GM12878 (cell line): ENCODE results near the gene GAK. TPM values are rescaled to one million over a fixed set of nuclear protein-coding genes. Genes with fewer than 3 reads are reported as not detected.
A peak's percentile ranks its signal among the peaks of the same experiment; 100 is the strongest.

ENCODE experiments used
- ATAC-seq: fragments of 200-7000 bp; cut with Tn5 transposase; 3 replicates; pipeline ENCODE4 v1.9.1; 2020; ENCODE audit warnings: mild to moderate bottlenecking, moderate library complexity
- BruUV-seq: library from RNA; stranded (reverse); fragments of 400-500 nt; replicated peaks from 2 replicates; lab custom pipeline; 2021; lab: Mats Ljungman, UMichigan
- CTCF ChIA-PET: fragments of 300-600 bp; sonication (Branson Sonifier 250); formaldehyde crosslinking; extraction: SDS; loops from one replicate; lab custom pipeline; 2021; ENCODE audit warnings: inconsistent platforms; lab: Yijun Ruan, JAX
- POLR2A ChIA-PET: fragments of 350-600 bp; formaldehyde crosslinking; extraction: SDS; loops from one replicate; lab custom pipeline; 2021; ENCODE audit warnings: inconsistent platforms; lab: Charles Lee
- RAD21 ChIA-PET: fragments of 300-600 bp; sonication (Branson Sonifier 250); formaldehyde crosslinking; loops from one replicate; lab custom pipeline; 2023; ENCODE audit warnings: antibody characterized with exemption; ENCODE audit not compliant: unreplicated experiment; lab: Charles Lee
- SMC1A ChIA-PET: fragments of 300-600 bp; sonication (Branson Sonifier 250); formaldehyde crosslinking; loops from one replicate; lab custom pipeline; 2023; ENCODE audit not compliant: unreplicated experiment, uncharacterized antibody; lab: Charles Lee
- DNase-seq: peaks from one replicate; pipeline ENCODE4 v3.0.0-alpha.2; 2011; ENCODE audit warnings: low read depth, low spot score
- FAIRE-seq: peaks from 3 replicates; lab custom pipeline; 2011; peaks lifted over from hg19 to GRCh38; lab: Jason Lieb, UNC
- H2AFZ ChIP-seq: 2 replicates; pipeline ENCODE4 v1.6.0; 2011; ENCODE audit warnings: low read depth, low read length, control low read depth; ENCODE audit not compliant: control insufficient read depth
- H3K27ac ChIP-seq: 2 replicates; pipeline ENCODE4 v1.5.1; 2011; ENCODE audit warnings: control low read depth; ENCODE audit not compliant: control insufficient read depth, insufficient read depth
- H3K27me3 ChIP-seq, 2 experiments: replicated peaks in 1 of 2; 2 replicates each; pipeline versions ENCODE4 v1.6.0 to v1.6.1; 2011; ENCODE audit warnings: low read length in 1 of 2; ENCODE audit not compliant: control insufficient read depth in 2 of 2, insufficient read depth in 2 of 2
- H3K36me3 ChIP-seq, 2 experiments: 2 replicates each; pipeline ENCODE4 v1.5.1; 2011; ENCODE audit warnings: low read length in 1 of 2; ENCODE audit not compliant: control insufficient read depth in 2 of 2, insufficient read depth in 2 of 2
- H3K4me1 ChIP-seq: 2 replicates; pipeline ENCODE4 v1.6.1; 2011; ENCODE audit warnings: mild to moderate bottlenecking, low read length, moderate library complexity, mixed read lengths; ENCODE audit not compliant: control insufficient read depth, insufficient read depth
- H3K4me2 ChIP-seq: 2 replicates; pipeline ENCODE4 v1.6.0; 2011; ENCODE audit warnings: control low read depth; ENCODE audit not compliant: control insufficient read depth, insufficient read depth
- H3K4me3 ChIP-seq: fragments of 200-600 bp; sonication (generic); 2 replicates; pipeline ENCODE4 v1.5.1; 2016
- H3K79me2 ChIP-seq: 2 replicates; pipeline ENCODE4 v1.6.0; 2011; ENCODE audit warnings: low read length; ENCODE audit not compliant: control insufficient read depth, insufficient read depth
- H3K9ac ChIP-seq: 2 replicates; pipeline ENCODE4 v1.8.0; 2011; ENCODE audit warnings: low read length, control low read depth, mixed read lengths; ENCODE audit not compliant: control insufficient read depth, insufficient read depth
- H3K9me3 ChIP-seq: replicated peaks from 3 replicates; pipeline ENCODE4 v1.5.1; 2011; ENCODE audit warnings: mild to moderate bottlenecking, low read length; ENCODE audit not compliant: control insufficient read depth, insufficient read depth
- H4K20me1 ChIP-seq: 2 replicates; pipeline ENCODE4 v1.6.0; 2011; ENCODE audit not compliant: control insufficient read depth, insufficient read depth
- BCL11A ChIP-seq: IDR thresholded peaks from 2 replicates; pipeline ENCODE4 v1.6.1; 2011; ENCODE audit warnings: low read depth, low read length
- FOXM1 ChIP-seq: IDR thresholded peaks from 2 replicates; pipeline ENCODE4 v1.6.1; 2012; ENCODE audit warnings: low read depth, mild to moderate bottlenecking, inconsistent platforms, low read length, moderate library complexity
- HDGF ChIP-seq: fragments of 450-650 bp; IDR thresholded peaks from 2 replicates; pipeline ENCODE4 v1.6.1; 2016; ENCODE audit warnings: antibody characterized with exemption
- IKZF1 ChIP-seq: fragments of 450-650 bp; conservative IDR thresholded peaks from 2 replicates; pipeline ENCODE4 v1.6.1; 2017; ENCODE audit warnings: antibody characterized with exemption, mild to moderate bottlenecking
- MTA2 ChIP-seq: fragments of 450-650 bp; IDR thresholded peaks from 2 replicates; pipeline ENCODE4 v1.6.1; 2016; ENCODE audit warnings: low read depth, mild to moderate bottlenecking, moderate library complexity
- MYB ChIP-seq: fragments of 150-350 bp; IDR thresholded peaks from 2 replicates; pipeline ENCODE4 v1.6.1; 2014; ENCODE audit warnings: mild to moderate bottlenecking, low read depth, low read length, borderline replicate concordance
- NFXL1 ChIP-seq: fragments of 450-650 bp; IDR thresholded peaks from 2 replicates; pipeline ENCODE4 v1.6.1; 2017; ENCODE audit warnings: antibody characterized with exemption, mild to moderate bottlenecking, borderline replicate concordance
- RB1 ChIP-seq: fragments of 450-650 bp; formaldehyde crosslinking; IDR thresholded peaks from 2 replicates; pipeline ENCODE4 v1.6.1; 2017; ENCODE audit warnings: mild to moderate bottlenecking, borderline replicate concordance
- WGBS: methylation state at CpG from one replicate; pipeline ENCODE4 v1.1.6; 2016; ENCODE audit warnings: low lambda C conversion rate; ENCODE audit not compliant: insufficient replicate concordance, insufficient coverage; ENCODE audit errors: missing lambda C conversion rate; 5-methylcytosine and 5-hydroxymethylcytosine counted together
- in situ Hi-C: fragments of 300-500 bp; cut with MboI; formaldehyde crosslinking; loops from 9 replicates; pipeline ENCODE4 v1.14.3; 2018; ENCODE audit warnings: mixed read lengths
- intact Hi-C: fragments of 100-400 bp; cut with micrococcal nuclease; formaldehyde crosslinking; loops from one replicate; pipeline ENCODE4 v1.14.2; 2022; ENCODE audit not compliant: unreplicated experiment
- polyA plus RNA-seq, 11 experiments: library from polyadenylated mRNA; depleted of rRNA in 4 of 11; unstranded in 6 of 11; stranded (reverse) in 5 of 11; fragments of >200 nt; fragmentation: Nextera tagmentation in 4 of 11; fragmentation: Illumina TruSeq in 1 of 11; extraction: Ambion mirVana in 4 of 11; extraction: Trizol in 1 of 11; gene quantifications; 1 replicate in 1 of 11; 2 replicates in 10 of 11; pipeline versions ENCODE4 v1.2.1 to v1.2.3, GENCODE V29; 2011 to 2016; ENCODE audit warnings: inconsistent platforms in 2 of 11, missing spikeins in 2 of 11, low read depth in 1 of 11
- total RNA-seq, 4 experiments: library from RNA; depleted of rRNA in 3 of 4; stranded (reverse); fragments of >200 nt in 3 of 4; fragmentation: Illumina TruSeq in 1 of 4; extraction: Trizol in 1 of 4; gene quantifications; 2 replicates each; pipeline versions ENCODE4 v1.2.1 to v1.2.3, GENCODE V29; 2013 to 2021
- TF ChIP-seq, protein P1 (sequence below): fragments of 450-650 bp; IDR thresholded peaks from 2 replicates; pipeline ENCODE4 v1.6.1; 2017; ENCODE audit warnings: mild to moderate bottlenecking, moderate library complexity
- TF ChIP-seq, protein P2 (sequence below): IDR thresholded peaks from 2 replicates; pipeline ENCODE4 v1.6.1; 2012; ENCODE audit warnings: low read depth, low read length, improper control_type of control experiment

Gene GAK
- total and polyA plus RNA-seq, 10 of the 15 experiments (the other 5 are each of a cell fraction or from before 2014, with no cell fraction given), result 0.82 to 127 (median 53.8) TPM

DNA sequence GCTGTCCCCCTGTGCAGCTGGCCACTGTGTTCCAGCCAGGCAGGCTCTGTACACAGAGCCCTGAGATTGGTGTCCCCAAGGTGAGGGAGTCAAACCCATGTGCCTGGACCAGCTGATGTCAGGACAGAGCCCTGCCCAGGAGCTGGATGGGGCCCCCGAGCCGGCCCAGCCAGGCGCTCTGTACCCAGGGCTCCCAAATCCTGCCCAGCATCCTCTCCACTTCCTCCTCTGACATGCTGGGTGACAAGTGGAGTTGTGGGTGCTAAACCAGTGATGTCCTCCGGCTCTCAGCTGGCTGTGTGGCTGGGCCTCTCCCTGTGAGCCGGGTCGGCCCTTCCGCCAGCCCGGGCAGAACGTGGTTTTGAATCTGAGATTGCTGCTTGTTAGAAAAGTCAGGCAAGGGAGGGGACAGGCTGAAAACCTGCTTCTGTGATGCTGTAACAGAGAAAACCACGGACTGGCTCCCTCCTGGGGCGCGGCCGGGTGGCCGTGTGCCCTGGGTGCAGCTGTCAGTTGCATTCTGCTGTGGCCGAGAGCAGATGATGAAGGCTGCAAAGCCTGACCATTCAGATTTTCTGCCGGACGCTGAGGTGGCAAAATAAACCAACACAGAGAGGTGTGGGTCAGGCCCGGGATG, 98.3 kb downstream of the GAK start (continued):
- TF ChIP-seq, protein P1, sequence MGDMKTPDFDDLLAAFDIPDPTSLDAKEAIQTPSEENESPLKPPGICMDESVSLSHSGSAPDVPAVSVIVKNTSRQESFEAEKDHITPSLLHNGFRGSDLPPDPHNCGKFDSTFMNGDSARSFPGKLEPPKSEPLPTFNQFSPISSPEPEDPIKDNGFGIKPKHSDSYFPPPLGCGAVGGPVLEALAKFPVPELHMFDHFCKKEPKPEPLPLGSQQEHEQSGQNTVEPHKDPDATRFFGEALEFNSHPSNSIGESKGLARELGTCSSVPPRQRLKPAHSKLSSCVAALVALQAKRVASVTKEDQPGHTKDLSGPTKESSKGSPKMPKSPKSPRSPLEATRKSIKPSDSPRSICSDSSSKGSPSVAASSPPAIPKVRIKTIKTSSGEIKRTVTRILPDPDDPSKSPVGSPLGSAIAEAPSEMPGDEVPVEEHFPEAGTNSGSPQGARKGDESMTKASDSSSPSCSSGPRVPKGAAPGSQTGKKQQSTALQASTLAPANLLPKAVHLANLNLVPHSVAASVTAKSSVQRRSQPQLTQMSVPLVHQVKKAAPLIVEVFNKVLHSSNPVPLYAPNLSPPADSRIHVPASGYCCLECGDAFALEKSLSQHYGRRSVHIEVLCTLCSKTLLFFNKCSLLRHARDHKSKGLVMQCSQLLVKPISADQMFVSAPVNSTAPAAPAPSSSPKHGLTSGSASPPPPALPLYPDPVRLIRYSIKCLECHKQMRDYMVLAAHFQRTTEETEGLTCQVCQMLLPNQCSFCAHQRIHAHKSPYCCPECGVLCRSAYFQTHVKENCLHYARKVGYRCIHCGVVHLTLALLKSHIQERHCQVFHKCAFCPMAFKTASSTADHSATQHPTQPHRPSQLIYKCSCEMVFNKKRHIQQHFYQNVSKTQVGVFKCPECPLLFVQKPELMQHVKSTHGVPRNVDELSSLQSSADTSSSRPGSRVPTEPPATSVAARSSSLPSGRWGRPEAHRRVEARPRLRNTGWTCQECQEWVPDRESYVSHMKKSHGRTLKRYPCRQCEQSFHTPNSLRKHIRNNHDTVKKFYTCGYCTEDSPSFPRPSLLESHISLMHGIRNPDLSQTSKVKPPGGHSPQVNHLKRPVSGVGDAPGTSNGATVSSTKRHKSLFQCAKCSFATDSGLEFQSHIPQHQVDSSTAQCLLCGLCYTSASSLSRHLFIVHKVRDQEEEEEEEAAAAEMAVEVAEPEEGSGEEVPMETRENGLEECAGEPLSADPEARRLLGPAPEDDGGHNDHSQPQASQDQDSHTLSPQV, result no peak
- no peak for TF ChIP-seq BCL11A
- no peak for TF ChIP-seq MYB
- TF ChIP-seq FOXM1, result no peak
- no peak for TF ChIP-seq MTA2
- TF ChIP-seq RB1, result no peak
- TF ChIP-seq, protein P2, sequence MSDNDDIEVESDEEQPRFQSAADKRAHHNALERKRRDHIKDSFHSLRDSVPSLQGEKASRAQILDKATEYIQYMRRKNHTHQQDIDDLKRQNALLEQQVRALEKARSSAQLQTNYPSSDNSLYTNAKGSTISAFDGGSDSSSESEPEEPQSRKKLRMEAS, result no peak
- no peak for TF ChIP-seq HDGF

DNA sequence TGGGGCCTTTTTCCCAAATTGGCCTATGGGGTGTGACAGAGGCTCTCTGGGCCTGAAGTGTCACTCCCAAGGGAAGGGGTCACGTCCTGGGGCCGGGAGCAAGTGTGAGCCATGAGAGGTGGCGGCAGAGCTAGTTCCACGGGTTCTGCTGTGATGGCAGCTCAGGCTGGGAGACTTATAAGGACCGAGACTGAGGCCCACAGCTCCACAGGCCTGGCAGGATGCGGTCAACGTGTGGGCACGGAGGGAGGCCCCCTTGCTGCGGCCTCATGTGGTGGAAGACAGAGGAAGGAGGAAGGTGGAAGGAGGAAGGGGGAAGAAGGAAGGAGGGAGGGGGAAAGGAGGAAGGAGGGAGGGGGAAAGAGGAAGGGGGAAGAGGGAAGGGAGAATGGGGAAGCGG, 99.0 kb downstream of the GAK start:
- peaks cover 5% of the 10 kb centered on the region; the same call in 2 of the 3 replicates for H3K9me3 ChIP-seq
- H2AFZ ChIP-seq, result no peak overlapping the region
- H3K36me3 ChIP-seq, result no peaks in the 10 kb centered on the region
- ATAC-seq (peak; percentile 57), DNase-seq (no peak), FAIRE-seq (no peak)
- H3K9ac ChIP-seq, result no peak overlapping the region
- BruUV-seq, result no TSS peak
- no peaks in the 10 kb centered on the region for H3K79me2 ChIP-seq
- TF ChIP-seq IKZF1 (0 out of 2 replicates have a peak, but pooled peaks have one; percentile 24), NFXL1 (no peak)
- intact Hi-C loops, result no loop called here
- H3K4me1 ChIP-seq, result no peaks in the 10 kb centered on the region
- H3K4me2 ChIP-seq, result no peak overlapping the region
- H3K4me3 ChIP-seq, result no peak overlapping the region
- RAD21 ChIA-PET, result no interaction called here
- H4K20me1 ChIP-seq, result no peaks in the 10 kb centered on the region
- in situ Hi-C loops, result no loop called here
- no peak overlapping the region for H3K27ac ChIP-seq
- SMC1A ChIA-PET, result no interaction called here
- CTCF ChIA-PET, result no interaction called here
- WGBS, result 13% methylated on average over 10 of the region's 10 CpGs
- POLR2A ChIA-PET, result no interaction called here
- H3K27me3 ChIP-seq, result no peaks in the 10 kb centered on the region
